ENCODE results near the gene TPRKB.
"Not testable (repeated sequence)": the region's sequence is repeated elsewhere in the genome, so short reads cannot be mapped to it uniquely, and the experiment has no call there.

GRCh38 chr2:73696985-73697384, 40.2 kb downstream of the TPRKB start:
- TF ChIP-seq, protein P1, sequence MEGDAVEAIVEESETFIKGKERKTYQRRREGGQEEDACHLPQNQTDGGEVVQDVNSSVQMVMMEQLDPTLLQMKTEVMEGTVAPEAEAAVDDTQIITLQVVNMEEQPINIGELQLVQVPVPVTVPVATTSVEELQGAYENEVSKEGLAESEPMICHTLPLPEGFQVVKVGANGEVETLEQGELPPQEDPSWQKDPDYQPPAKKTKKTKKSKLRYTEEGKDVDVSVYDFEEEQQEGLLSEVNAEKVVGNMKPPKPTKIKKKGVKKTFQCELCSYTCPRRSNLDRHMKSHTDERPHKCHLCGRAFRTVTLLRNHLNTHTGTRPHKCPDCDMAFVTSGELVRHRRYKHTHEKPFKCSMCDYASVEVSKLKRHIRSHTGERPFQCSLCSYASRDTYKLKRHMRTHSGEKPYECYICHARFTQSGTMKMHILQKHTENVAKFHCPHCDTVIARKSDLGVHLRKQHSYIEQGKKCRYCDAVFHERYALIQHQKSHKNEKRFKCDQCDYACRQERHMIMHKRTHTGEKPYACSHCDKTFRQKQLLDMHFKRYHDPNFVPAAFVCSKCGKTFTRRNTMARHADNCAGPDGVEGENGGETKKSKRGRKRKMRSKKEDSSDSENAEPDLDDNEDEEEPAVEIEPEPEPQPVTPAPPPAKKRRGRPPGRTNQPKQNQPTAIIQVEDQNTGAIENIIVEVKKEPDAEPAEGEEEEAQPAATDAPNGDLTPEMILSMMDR (IDR thresholded peaks at IDR 0.05; ENCODE audit: borderline replicate concordance, extremely low read depth, low read length, poor library complexity, severe bottlenecking) = not testable (repeated sequence)
- TF ChIP-seq EZH2 (IDR thresholded peaks at IDR 0.05; ENCODE audit: borderline replicate concordance, low read depth, low read length, severe bottlenecking) = not testable (repeated sequence)
